MM.1S (cell line): ENCODE data around the gene SETMAR.

Experiments
- DNase-seq: peaks from one replicate; pipeline ENCODE4 v3.0.0-alpha.2; 2015
- H2AFZ ChIP-seq: fragments of 300-600 bp; sonication (generic); 2 replicates; pipeline ENCODE4 v1.6.0; 2016; ENCODE audit warnings: antibody characterized with exemption, low read length
- H3F3A ChIP-seq: fragments of 300-600 bp; sonication (generic); 2 replicates; pipeline ENCODE4 v1.6.1; 2016; ENCODE audit warnings: mild to moderate bottlenecking, antibody characterized with exemption, low read length, moderate library complexity, mixed read lengths; ENCODE audit not compliant: insufficient read depth
- H3K27ac ChIP-seq: fragments of 300-600 bp; sonication (generic); 2 replicates; pipeline ENCODE4 v1.5.1; 2016; ENCODE audit warnings: mild to moderate bottlenecking, low read length
- H3K27me3 ChIP-seq: fragments of 300-600 bp; sonication (generic); replicated peaks from 2 replicates; pipeline ENCODE4 v1.6.0; 2016; ENCODE audit warnings: low read length; ENCODE audit not compliant: insufficient read depth
- H3K36me3 ChIP-seq: fragments of 300-600 bp; sonication (generic); replicated peaks from 2 replicates; pipeline ENCODE4 v1.6.1; 2016; ENCODE audit warnings: mild to moderate bottlenecking, low read length, mixed read lengths; ENCODE audit not compliant: insufficient read depth
- H3K4me1 ChIP-seq: fragments of 300-600 bp; sonication (generic); 2 replicates; pipeline ENCODE4 v1.6.1; 2016; ENCODE audit warnings: low read length, mixed read lengths
- H3K4me2 ChIP-seq: fragments of 300-600 bp; sonication (generic); 2 replicates; pipeline ENCODE4 v1.6.0; 2016; ENCODE audit warnings: low read depth, low read length
- H3K4me3 ChIP-seq: fragments of 300-600 bp; sonication (generic); 2 replicates; pipeline ENCODE4 v1.5.1; 2016; ENCODE audit warnings: low read length, mixed read lengths
- H3K79me2 ChIP-seq: fragments of 300-600 bp; sonication (generic); 2 replicates; pipeline ENCODE4 v1.6.1; 2016; ENCODE audit warnings: mixed run types, low read length, mixed read lengths
- H3K9ac ChIP-seq: fragments of 300-600 bp; sonication (generic); 2 replicates; pipeline ENCODE4 v1.6.1; 2016; ENCODE audit warnings: low read length, mixed read lengths
- H3K9me2 ChIP-seq: fragments of 300-600 bp; sonication (generic); replicated peaks from 2 replicates; pipeline ENCODE4 v1.6.1; 2016; ENCODE audit warnings: mild to moderate bottlenecking, low read length, mixed read lengths; ENCODE audit not compliant: insufficient read depth
- H3K9me3 ChIP-seq: fragments of 300-600 bp; sonication (generic); replicated peaks from 2 replicates; pipeline ENCODE4 v1.6.1; 2016; ENCODE audit warnings: mild to moderate bottlenecking, low read length, mixed read lengths; ENCODE audit not compliant: insufficient read depth
- H4K20me1 ChIP-seq: fragments of 300-600 bp; sonication (generic); 2 replicates; pipeline ENCODE4 v1.6.1; 2016; ENCODE audit warnings: mild to moderate bottlenecking, low read length, moderate library complexity, mixed read lengths; ENCODE audit not compliant: insufficient read depth
- EZH2 ChIP-seq: fragments of 300-600 bp; sonication (generic); optimal IDR thresholded peaks from 2 replicates; pipeline ENCODE3; 2017; ENCODE audit warnings: low read depth, mild to moderate bottlenecking, antibody characterized with exemption, low read length, mixed read lengths
- EZH2phosphoT487 ChIP-seq: fragments of 300-600 bp; sonication (generic); IDR thresholded peaks from 2 replicates; pipeline ENCODE4 v1.6.1; 2018; ENCODE audit warnings: antibody characterized with exemption, low read length
- TF ChIP-seq, protein P1 (sequence below): fragments of 300-600 bp; sonication (generic); IDR thresholded peaks from 2 replicates; pipeline ENCODE4 v1.5.1; 2016; ENCODE audit warnings: antibody characterized with exemption, low read length, mixed read lengths

The SETMAR gene

GRCh38 chr3:4340411-4341335, 37.5 kb downstream of the SETMAR start:
- no peak overlapping the region for H3K4me3 ChIP-seq
- no peaks in the 10 kb centered on the region for H3K4me1 ChIP-seq
- no peaks in the 10 kb centered on the region for H3K27me3 ChIP-seq
- H3K9me3 ChIP-seq: no peaks in the 10 kb centered on the region
- TF ChIP-seq, protein P1, sequence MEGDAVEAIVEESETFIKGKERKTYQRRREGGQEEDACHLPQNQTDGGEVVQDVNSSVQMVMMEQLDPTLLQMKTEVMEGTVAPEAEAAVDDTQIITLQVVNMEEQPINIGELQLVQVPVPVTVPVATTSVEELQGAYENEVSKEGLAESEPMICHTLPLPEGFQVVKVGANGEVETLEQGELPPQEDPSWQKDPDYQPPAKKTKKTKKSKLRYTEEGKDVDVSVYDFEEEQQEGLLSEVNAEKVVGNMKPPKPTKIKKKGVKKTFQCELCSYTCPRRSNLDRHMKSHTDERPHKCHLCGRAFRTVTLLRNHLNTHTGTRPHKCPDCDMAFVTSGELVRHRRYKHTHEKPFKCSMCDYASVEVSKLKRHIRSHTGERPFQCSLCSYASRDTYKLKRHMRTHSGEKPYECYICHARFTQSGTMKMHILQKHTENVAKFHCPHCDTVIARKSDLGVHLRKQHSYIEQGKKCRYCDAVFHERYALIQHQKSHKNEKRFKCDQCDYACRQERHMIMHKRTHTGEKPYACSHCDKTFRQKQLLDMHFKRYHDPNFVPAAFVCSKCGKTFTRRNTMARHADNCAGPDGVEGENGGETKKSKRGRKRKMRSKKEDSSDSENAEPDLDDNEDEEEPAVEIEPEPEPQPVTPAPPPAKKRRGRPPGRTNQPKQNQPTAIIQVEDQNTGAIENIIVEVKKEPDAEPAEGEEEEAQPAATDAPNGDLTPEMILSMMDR: no peak
- TF ChIP-seq EZH2 (no peak), EZH2phosphoT487 (no peak)
- no peaks in the 10 kb centered on the region for H3K9me2 ChIP-seq
- H3K27ac ChIP-seq: no peak overlapping the region
- no peaks in the 10 kb centered on the region for H3K79me2 ChIP-seq
- H3K9ac ChIP-seq: no peak overlapping the region
- no peaks in the 10 kb centered on the region for H3K36me3 ChIP-seq
- no peaks in the 10 kb centered on the region for H4K20me1 ChIP-seq
- no peak overlapping the region for H2AFZ ChIP-seq
- H3K4me2 ChIP-seq: no peak overlapping the region
- DNase-seq: no peak
- no peaks in the 10 kb centered on the region for H3F3A ChIP-seq

DNA sequence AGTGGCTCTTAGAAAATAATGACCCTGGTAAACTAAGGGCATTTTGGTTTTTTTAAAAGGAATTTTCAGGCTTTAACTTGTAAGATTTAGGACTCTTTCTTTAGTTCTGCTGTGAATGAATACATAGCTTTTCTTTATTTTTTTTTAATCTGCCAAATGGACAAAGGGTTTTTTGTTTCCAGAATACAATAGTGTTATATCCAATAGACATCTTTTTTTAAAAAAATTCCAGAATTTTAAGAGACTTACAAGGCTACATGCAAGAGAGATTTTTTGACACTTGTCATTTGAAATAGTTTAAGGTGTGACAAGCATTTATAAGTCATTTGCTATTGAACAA, 38.1 kb downstream of the SETMAR start:
- H3K4me3 ChIP-seq: no peak overlapping the region
- no peaks in the 10 kb centered on the region for H3K9me3 ChIP-seq
- no peak overlapping the region for H2AFZ ChIP-seq
- no peak for DNase-seq
- no peak overlapping the region for H3K9ac ChIP-seq
- H3K9me2 ChIP-seq: no peaks in the 10 kb centered on the region
- H3K27me3 ChIP-seq: no peaks in the 10 kb centered on the region
- H3K27ac ChIP-seq: no peak overlapping the region
- no peaks in the 10 kb centered on the region for H3K4me1 ChIP-seq
- H3K79me2 ChIP-seq: no peaks in the 10 kb centered on the region
- H3K36me3 ChIP-seq: no peaks in the 10 kb centered on the region
- no peaks in the 10 kb centered on the region for H4K20me1 ChIP-seq
- H3K4me2 ChIP-seq: no peak overlapping the region
- H3F3A ChIP-seq: no peaks in the 10 kb centered on the region
- no peak for TF ChIP-seq EZH2
- no peak for TF ChIP-seq EZH2phosphoT487
- TF ChIP-seq, protein P1: no peak

DNA sequence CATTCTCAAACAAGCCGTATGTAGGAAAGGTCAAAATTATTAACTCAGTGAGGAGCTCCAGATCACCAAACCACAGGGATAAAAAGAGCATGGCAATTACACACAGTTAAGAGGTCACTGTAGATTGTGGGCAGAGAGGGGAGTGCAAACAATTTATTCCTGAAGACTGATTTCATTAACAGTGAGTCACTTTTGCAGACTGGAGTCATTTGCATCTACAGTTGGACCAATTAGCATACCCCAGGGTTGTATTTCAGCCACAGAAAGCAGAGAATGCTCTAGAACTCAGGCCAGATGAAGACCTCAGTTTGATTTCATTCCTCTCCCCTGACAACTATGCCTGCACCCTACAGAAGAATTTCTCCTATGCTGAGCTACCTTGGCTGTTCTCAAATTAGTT, 40.1 kb downstream of the SETMAR start:
- TF ChIP-seq, protein P1: no peak
- TF ChIP-seq EZH2phosphoT487 (no peak), EZH2 (no peak)
- Histone ChIP-seq H3K27ac (no peak overlapping the region), H3K9me3 (no peaks in the 10 kb centered on the region), H2AFZ (no peak overlapping the region), H3K9me2 (no peaks in the 10 kb centered on the region), H3K79me2 (no peaks in the 10 kb centered on the region), H3K9ac (no peak overlapping the region), H3K27me3 (no peaks in the 10 kb centered on the region), H3K4me3 (no peak overlapping the region), H3K36me3 (no peaks in the 10 kb centered on the region), H3K4me2 (no peak overlapping the region), H3K4me1 (no peaks in the 10 kb centered on the region), H3F3A (no peaks in the 10 kb centered on the region), H4K20me1 (no peaks in the 10 kb centered on the region)
- DNase-seq: no peak
